Measurements from ENCODE around the gene PREX1. TPM values are rescaled to one million over a fixed set of nuclear protein-coding genes. Genes with fewer than 3 reads are reported as not detected.

Gene PREX1
- polyA plus RNA-seq, 1 donor, result 9.9 TPM

DNA sequence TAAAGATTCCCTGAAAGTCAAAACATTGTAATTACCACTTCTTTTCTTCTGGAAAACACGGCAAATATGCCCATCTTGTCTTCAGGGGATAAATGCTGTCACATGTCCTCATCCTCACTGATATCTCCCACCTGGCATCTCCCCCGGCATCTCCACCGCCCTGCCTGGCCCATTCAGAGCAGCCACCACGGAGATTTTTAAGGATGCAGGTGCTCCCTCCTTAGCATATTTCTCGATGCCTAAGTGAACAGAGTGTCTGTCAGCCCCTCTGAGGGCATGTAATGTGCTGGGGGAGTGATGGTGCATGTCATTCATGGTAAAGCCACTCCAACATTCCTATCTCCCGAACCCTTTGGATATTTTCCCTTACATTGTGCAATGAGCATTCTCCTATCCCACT is 215.5 kb downstream of the PREX1 start:
- H3K9me3 ChIP-seq (ENCODE audit: control insufficient read depth, low read depth, low read length), result no peaks in the 10 kb centered on the region
- no peaks in the 10 kb centered on the region for H3K36me3 ChIP-seq (ENCODE audit: control insufficient read depth, insufficient read depth, low read length)
- no peaks in the 10 kb centered on the region for H3K4me1 ChIP-seq (ENCODE audit: control insufficient read depth, insufficient read depth, low read length)
- no peak for DNase-seq
- H3K4me3 ChIP-seq (ENCODE audit: low read length), result no peak overlapping the region
- WGBS (ENCODE audit: insufficient coverage, low lambda C conversion rate), result no CpG with 5 or more reads among the region's 6 CpGs
- H3K27ac ChIP-seq (ENCODE audit: low read length), result no peak overlapping the region
- peaks cover 3% of the 10 kb centered on the region for H3K27me3 ChIP-seq (ENCODE audit: control insufficient read depth, insufficient read depth, low read length)

DNA sequence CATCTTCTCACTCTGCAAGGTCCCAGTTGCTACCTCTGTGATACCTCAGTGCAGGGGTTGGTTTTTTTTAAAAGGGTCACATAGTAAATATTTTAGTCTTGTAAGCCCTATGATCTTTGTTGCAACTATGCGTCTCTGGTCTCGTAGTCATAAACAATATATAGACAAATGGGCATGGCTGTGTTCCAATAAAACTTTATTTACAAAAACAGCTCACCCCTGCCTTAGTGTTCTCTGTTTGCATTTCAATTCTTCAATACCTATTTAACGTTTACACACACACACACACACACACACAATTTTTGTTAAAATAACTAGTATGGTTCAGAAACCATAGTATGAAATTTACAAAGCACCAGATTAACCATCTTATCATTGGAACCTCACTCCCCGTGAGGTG is 216.8 kb downstream of the PREX1 start:
- no peaks in the 10 kb centered on the region for H3K9me3 ChIP-seq (ENCODE audit: control insufficient read depth, low read depth, low read length)
- H3K36me3 ChIP-seq (ENCODE audit: control insufficient read depth, insufficient read depth, low read length), result no peaks in the 10 kb centered on the region
- H3K27me3 ChIP-seq (ENCODE audit: control insufficient read depth, insufficient read depth, low read length), result peaks cover 3% of the 10 kb centered on the region
- no peak overlapping the region for H3K27ac ChIP-seq (ENCODE audit: low read length)
- no peak for DNase-seq
- WGBS (ENCODE audit: insufficient coverage, low lambda C conversion rate), result 78% methylated on average over 3 of the region's 4 CpGs
- H3K4me1 ChIP-seq (ENCODE audit: control insufficient read depth, insufficient read depth, low read length), result no peaks in the 10 kb centered on the region
- no peak overlapping the region for H3K4me3 ChIP-seq (ENCODE audit: low read length)

DNA sequence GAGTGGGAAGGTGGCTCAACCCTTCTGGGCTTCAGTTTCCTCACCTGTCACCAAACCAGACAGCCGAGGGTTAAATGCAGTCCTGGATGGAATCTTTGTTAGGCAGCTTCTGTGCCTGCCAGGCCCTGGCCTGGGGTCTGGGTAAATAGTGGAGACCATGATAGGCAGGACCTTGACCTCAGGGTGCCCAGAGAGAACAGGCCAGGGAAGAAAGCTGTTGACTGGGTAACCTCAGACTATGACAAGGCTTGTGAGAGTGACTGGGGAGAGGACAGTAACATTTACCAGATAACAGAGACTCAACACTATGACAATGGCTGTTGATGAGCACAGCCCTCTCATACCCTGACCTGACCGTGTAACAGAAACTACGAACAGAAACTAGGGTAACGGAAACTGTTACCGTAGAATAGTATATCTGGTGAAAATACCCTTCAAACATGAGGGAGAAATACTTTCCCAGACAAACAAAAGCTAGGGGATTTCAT is 218.3 kb downstream of the PREX1 start:
- Histone ChIP-seq H3K36me3 (ENCODE audit: control insufficient read depth, insufficient read depth, low read length) (no peaks in the 10 kb centered on the region), H3K9me3 (ENCODE audit: control insufficient read depth, low read depth, low read length) (no peaks in the 10 kb centered on the region), H3K27ac (ENCODE audit: low read length) (no peak overlapping the region), H3K27me3 (ENCODE audit: control insufficient read depth, insufficient read depth, low read length) (peaks cover 3% of the 10 kb centered on the region), H3K4me3 (ENCODE audit: low read length) (no peak overlapping the region), H3K4me1 (ENCODE audit: control insufficient read depth, insufficient read depth, low read length) (no peaks in the 10 kb centered on the region)
- WGBS (ENCODE audit: insufficient coverage, low lambda C conversion rate), result 50% methylated on average over 4 of the region's 5 CpGs
- no peak for DNase-seq

DNA sequence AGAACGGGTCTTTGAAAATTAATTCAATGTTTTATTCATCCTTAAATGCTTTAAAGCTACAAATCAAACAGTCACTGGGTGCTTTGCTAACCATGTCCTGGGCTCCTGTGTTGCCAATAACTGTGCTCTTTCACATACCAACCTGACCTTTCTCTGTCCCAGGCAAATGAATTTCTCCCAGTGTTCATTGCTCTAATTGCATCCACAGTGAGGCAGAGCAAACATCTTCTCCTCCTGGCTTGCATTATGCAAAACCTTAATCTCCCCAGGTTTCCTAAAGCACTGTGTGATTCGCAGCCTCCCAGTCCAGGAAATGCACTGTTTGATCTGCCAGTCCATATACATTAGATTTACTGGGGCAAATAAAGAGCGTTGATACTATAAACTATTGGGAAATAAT is 219.0 kb downstream of the PREX1 start:
- WGBS (ENCODE audit: insufficient coverage, low lambda C conversion rate), result no CpG with 5 or more reads among the region's 3 CpGs
- Histone ChIP-seq H3K9me3 (ENCODE audit: control insufficient read depth, low read depth, low read length) (no peaks in the 10 kb centered on the region), H3K4me1 (ENCODE audit: control insufficient read depth, insufficient read depth, low read length) (no peaks in the 10 kb centered on the region), H3K27ac (ENCODE audit: low read length) (no peak overlapping the region), H3K27me3 (ENCODE audit: control insufficient read depth, insufficient read depth, low read length) (peaks cover 3% of the 10 kb centered on the region), H3K36me3 (ENCODE audit: control insufficient read depth, insufficient read depth, low read length) (no peaks in the 10 kb centered on the region), H3K4me3 (ENCODE audit: low read length) (no peak overlapping the region)
- no peak for DNase-seq

DNA sequence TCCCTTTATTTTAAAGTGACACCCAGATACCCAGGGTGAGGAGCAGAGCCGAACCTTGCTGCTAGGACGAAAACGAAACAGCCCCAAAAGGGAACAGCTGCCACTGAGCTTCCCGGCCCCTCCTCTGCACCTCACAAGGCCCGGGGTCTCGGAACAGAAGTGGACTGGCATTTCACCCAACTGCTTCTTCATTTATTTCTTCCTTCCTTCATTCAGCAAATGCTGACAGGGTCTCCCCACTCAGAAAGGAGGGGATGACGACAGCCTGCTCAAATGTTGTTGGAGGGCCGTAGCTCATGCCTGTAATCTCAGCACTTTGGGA is 220.3 kb downstream of the PREX1 start:
- Histone ChIP-seq H3K9me3 (ENCODE audit: control insufficient read depth, low read depth, low read length) (no peaks in the 10 kb centered on the region), H3K4me1 (ENCODE audit: control insufficient read depth, insufficient read depth, low read length) (no peaks in the 10 kb centered on the region), H3K36me3 (ENCODE audit: control insufficient read depth, insufficient read depth, low read length) (no peaks in the 10 kb centered on the region), H3K4me3 (ENCODE audit: low read length) (no peak overlapping the region), H3K27ac (ENCODE audit: low read length) (no peak overlapping the region), H3K27me3 (ENCODE audit: control insufficient read depth, insufficient read depth, low read length) (peaks cover 5% of the 10 kb centered on the region)
- WGBS (ENCODE audit: insufficient coverage, low lambda C conversion rate), result no CpG with 5 or more reads among the region's 8 CpGs
- no peak for DNase-seq

DNA sequence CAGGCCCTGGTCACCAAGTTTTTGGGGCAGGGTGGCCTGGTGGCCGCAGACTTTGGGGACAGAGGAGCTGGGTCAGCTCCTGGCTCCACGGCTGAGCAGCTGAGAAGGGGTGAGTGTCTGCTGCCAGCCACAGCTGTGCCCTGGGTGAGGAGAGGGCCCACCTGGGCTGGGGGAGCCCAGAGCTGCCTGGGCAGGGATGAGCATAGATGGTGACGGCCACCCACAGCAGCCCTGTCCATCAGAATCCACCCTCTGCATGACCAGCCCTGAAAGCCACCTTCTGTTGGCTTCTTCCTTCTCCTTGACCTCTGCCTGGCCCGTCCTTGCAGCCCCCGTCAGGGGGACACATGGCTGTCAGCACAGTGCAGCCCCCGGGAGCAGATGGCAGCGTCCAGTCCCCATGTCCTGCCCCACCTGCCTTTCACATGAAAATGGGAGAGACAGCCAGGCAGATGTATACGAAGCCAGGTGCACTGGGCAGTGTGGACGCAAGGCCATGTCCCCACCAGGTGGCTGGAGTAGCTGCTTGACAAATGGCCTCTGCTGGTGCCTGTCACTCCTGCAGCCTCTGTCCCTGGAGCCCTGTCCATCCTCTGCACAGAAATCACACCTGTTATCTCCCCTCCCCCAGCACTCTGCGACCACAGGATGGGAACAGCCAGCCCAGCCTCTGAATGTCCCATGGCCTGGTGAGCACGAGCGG is 220.8 kb downstream of the PREX1 start:
- H3K27ac ChIP-seq (ENCODE audit: low read length), result no peak overlapping the region
- no peaks in the 10 kb centered on the region for H3K9me3 ChIP-seq (ENCODE audit: control insufficient read depth, low read depth, low read length)
- no peaks in the 10 kb centered on the region for H3K4me1 ChIP-seq (ENCODE audit: control insufficient read depth, insufficient read depth, low read length)
- no peaks in the 10 kb centered on the region for H3K36me3 ChIP-seq (ENCODE audit: control insufficient read depth, insufficient read depth, low read length)
- peaks cover 5% of the 10 kb centered on the region for H3K27me3 ChIP-seq (ENCODE audit: control insufficient read depth, insufficient read depth, low read length)
- DNase-seq, result no peak
- no CpG with 5 or more reads among the region's 12 CpGs for WGBS (ENCODE audit: insufficient coverage, low lambda C conversion rate)
- H3K4me3 ChIP-seq (ENCODE audit: low read length), result no peak overlapping the region

DNA sequence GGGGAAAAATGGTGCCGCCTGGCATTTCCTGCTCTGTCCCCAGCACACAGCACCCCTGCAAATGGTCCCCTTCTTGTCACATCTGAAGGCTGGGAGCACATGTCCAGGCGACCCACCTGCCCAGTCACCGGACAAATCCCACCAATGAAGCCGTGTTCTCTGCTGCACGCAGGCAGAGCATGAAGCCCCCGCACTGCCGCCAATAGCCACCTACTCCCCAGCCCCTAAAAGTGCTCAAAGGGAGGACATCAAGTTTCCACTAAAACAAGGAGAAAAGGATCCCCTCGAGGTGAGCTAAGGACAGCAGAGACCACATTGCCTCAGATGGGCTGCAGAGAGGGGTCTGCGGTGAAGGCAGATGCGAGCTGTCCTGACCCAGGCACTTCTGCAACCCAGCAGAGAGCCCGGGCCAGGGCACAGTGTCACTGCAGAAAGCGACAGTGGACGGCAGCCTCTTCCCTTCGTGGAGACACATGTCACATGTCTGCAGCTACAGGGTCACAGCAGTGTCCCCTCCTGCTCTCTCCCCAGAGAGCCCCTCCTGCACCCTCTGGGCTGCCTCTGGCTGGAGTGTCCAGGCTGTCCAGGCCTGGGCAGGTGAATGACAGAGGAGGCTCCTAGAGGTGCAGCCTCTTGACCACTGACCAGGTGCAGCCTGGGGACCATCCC is 221.5 kb downstream of the PREX1 start:
- Histone ChIP-seq H3K4me1 (ENCODE audit: control insufficient read depth, insufficient read depth, low read length) (no peaks in the 10 kb centered on the region), H3K36me3 (ENCODE audit: control insufficient read depth, insufficient read depth, low read length) (no peaks in the 10 kb centered on the region), H3K27me3 (ENCODE audit: control insufficient read depth, insufficient read depth, low read length) (peaks cover 5% of the 10 kb centered on the region), H3K4me3 (ENCODE audit: low read length) (no peak overlapping the region), H3K27ac (ENCODE audit: low read length) (no peak overlapping the region), H3K9me3 (ENCODE audit: control insufficient read depth, low read depth, low read length) (no peaks in the 10 kb centered on the region)
- DNase-seq, result no peak
- no CpG with 5 or more reads among the region's 14 CpGs for WGBS (ENCODE audit: insufficient coverage, low lambda C conversion rate)

DNA sequence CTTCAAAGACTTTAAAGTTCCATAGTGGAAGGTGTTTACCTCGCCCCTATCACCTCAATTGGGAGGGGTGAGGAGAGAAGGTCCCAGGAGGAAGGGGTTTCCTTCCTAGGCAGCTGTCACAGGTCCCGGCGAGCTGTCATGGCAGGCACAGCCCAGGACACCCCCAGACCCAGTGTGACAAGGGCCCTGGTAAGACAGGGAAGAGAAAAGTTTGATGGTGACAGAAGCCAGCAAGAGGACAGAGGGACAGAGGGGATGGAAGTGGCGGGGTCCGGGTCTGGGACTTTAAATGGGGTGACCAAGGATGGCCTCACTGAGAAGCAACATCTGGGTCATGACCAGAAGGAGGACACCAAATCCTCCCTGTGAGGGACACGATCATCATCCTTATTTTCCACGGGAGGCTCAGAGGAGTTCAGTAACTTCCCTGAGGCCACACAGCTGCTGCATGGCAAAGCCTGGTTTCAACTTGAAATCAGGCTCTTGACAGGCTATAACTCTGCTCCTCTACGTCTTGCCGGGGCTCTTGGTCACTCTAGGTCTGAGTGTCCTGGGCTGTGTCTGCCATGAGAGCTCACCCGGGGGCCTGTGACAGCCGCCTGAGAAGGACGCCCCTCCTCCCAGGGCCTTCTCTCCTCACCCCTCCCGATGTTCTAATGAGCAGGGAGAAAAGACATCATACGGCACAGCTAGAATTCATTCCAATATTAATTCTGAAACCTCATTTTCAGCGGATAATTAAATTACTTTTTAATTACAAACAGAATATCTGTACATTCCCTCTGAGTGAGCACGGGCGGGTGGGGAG is 222.2 kb downstream of the PREX1 start:
- no peak overlapping the region for H3K27ac ChIP-seq (ENCODE audit: low read length)
- no peaks in the 10 kb centered on the region for H3K36me3 ChIP-seq (ENCODE audit: control insufficient read depth, insufficient read depth, low read length)
- DNase-seq, result no peak
- H3K4me3 ChIP-seq (ENCODE audit: low read length), result no peak overlapping the region
- no peaks in the 10 kb centered on the region for H3K4me1 ChIP-seq (ENCODE audit: control insufficient read depth, insufficient read depth, low read length)
- 100% methylated on average over 1 of the region's 17 CpGs for WGBS (ENCODE audit: insufficient coverage, low lambda C conversion rate)
- no peaks in the 10 kb centered on the region for H3K9me3 ChIP-seq (ENCODE audit: control insufficient read depth, low read depth, low read length)
- H3K27me3 ChIP-seq (ENCODE audit: control insufficient read depth, insufficient read depth, low read length), result peaks cover 5% of the 10 kb centered on the region

DNA sequence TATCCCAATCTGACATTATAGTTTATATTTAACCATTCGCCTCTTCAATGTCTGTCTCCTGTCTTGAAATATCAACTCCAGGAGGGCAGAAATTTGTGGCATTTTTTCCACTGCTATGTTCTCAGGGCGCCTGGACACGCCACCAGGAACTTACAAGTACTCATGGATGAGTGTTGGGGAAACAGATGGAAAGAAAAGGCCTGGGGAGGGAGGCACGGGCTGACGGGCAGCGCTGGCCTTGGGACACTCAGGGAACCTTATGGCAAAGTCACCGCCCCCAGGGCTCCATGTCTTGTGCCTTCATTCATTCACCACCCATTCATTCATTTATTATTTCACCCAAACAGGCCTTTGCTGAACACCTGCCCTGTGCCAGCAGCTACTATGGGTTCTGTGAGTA is 222.9 kb downstream of the PREX1 start:
- no peak overlapping the region for H3K27ac ChIP-seq (ENCODE audit: low read length)
- H3K36me3 ChIP-seq (ENCODE audit: control insufficient read depth, insufficient read depth, low read length), result no peaks in the 10 kb centered on the region
- DNase-seq, result no peak
- no peak overlapping the region for H3K4me3 ChIP-seq (ENCODE audit: low read length)
- H3K4me1 ChIP-seq (ENCODE audit: control insufficient read depth, insufficient read depth, low read length), result no peaks in the 10 kb centered on the region
- WGBS (ENCODE audit: insufficient coverage, low lambda C conversion rate), result no CpG with 5 or more reads among the region's 7 CpGs
- H3K27me3 ChIP-seq (ENCODE audit: control insufficient read depth, insufficient read depth, low read length), result peaks cover 5% of the 10 kb centered on the region
- H3K9me3 ChIP-seq (ENCODE audit: control insufficient read depth, low read depth, low read length), result no peaks in the 10 kb centered on the region

DNA sequence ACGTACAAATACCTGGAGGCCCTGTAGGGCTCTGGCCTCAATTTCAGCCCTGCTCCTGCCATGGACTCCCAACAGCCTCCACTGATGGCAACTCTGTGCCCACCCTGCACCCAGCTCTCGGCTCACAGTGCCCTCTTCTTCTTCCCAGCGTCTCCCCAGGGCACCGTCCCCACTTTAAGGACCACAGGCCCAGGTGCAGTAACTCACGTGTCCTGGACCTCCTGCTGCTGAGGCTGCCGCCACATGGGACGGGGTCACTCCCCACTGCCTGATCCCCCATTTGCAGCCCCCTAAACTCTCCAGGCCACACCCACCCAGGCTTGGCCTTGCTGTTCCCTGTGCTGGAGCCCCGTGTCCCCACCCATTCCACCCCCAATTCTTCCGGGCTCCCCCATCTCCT is 223.4 kb downstream of the PREX1 start:
- WGBS (ENCODE audit: insufficient coverage, low lambda C conversion rate), result no CpG with 5 or more reads among the region's 9 CpGs
- Histone ChIP-seq H3K36me3 (ENCODE audit: control insufficient read depth, insufficient read depth, low read length) (no peaks in the 10 kb centered on the region), H3K4me3 (ENCODE audit: low read length) (no peak overlapping the region), H3K9me3 (ENCODE audit: control insufficient read depth, low read depth, low read length) (no peaks in the 10 kb centered on the region), H3K4me1 (ENCODE audit: control insufficient read depth, insufficient read depth, low read length) (no peaks in the 10 kb centered on the region), H3K27ac (ENCODE audit: low read length) (no peak overlapping the region), H3K27me3 (ENCODE audit: control insufficient read depth, insufficient read depth, low read length) (peaks cover 5% of the 10 kb centered on the region)
- no peak for DNase-seq

All from large intestine (tissue), 3 donors.